Activated CD4-positive, alpha-beta T cell treated with anti-CD3 and anti-CD28 coated beads for 24 hours (primary cell): Measurements from ENCODE around the gene PRSS36.
A peak's percentile ranks its signal among the peaks of the same experiment; 100 is the strongest.

Experiments used
- DNase-seq, 2 donors: peaks; one replicate each; pipeline ENCODE4 v3.0.0-alpha.2; 2020; ENCODE audit warnings: low read depth in 2 of 2

PRSS36 gene

GRCh38 chr16:31099860-31100638, 49.8 kb downstream of the PRSS36 start:
- DNase-seq = no peak

- peak; percentile 81 to 85 for DNase-seq
Measured at GRCh38 chr16:31094424-31095120, 55.3 kb downstream of the PRSS36 start, which contains the start of gene VKORC1. TSS of gene VKORC1 (minus strand) at chr16:31094797. CDS start at chr16:31094729, 68 bp downstream.

- DNase-seq = no peak
Measured at GRCh38 chr16:31094088-31094423, 55.8 kb downstream of the PRSS36 start.

GRCh38 chr16:31093132-31093703, 56.6 kb downstream of the PRSS36 start:
- DNase-seq = no peak

- DNase-seq = no peak
Measured at GRCh38 chr16:31092330-31092729, 57.5 kb downstream of the PRSS36 start.

- no peak for DNase-seq
Measured at GRCh38 chr16:31090540-31090939, 59.3 kb downstream of the PRSS36 start.

- no peak for DNase-seq
Measured at GRCh38 chr16:31089199-31089598, 60.7 kb downstream of the PRSS36 start.
